Left ventricle myocardium inferior (tissue), 1 donor: ENCODE measurements around the gene NEO1. TPM values are rescaled to one million over a fixed set of nuclear protein-coding genes. Genes with fewer than 3 reads are reported as not detected.

Experiments
- DNase-seq: peaks from one replicate; pipeline ENCODE4 v3.0.0-alpha.2; 2020
- H3K27ac ChIP-seq: fragments of 200-600 bp; replicated peaks from 2 replicates; pipeline ENCODE4 v1.8.0; 2021
- H3K27me3 ChIP-seq: fragments of 200-600 bp; 2 replicates; pipeline ENCODE4 v1.8.0; 2021; ENCODE audit warnings: low read depth
- H3K36me3 ChIP-seq: fragments of 200-600 bp; 2 replicates; pipeline ENCODE4 v1.8.0; 2021
- H3K4me1 ChIP-seq: fragments of 200-600 bp; 2 replicates; pipeline ENCODE4 v1.8.0; 2021
- H3K4me3 ChIP-seq: fragments of 200-600 bp; 2 replicates; pipeline ENCODE4 v1.8.0; 2021; ENCODE audit warnings: mild to moderate bottlenecking, moderate library complexity
- H3K9me3 ChIP-seq: fragments of 200-600 bp; replicated peaks from 2 replicates; pipeline ENCODE4 v1.8.0; 2021
- CTCF ChIP-seq: fragments of 200-600 bp; IDR thresholded peaks from 2 replicates; pipeline ENCODE4 v1.8.0; 2021; ENCODE audit warnings: antibody characterized with exemption, mild to moderate bottlenecking, borderline replicate concordance
- intact Hi-C: fragments of 100-400 bp; cut with micrococcal nuclease; formaldehyde crosslinking; loops from one replicate; pipeline ENCODE4 v1.11.0; 2022
- total RNA-seq: library from RNA; stranded (reverse); fragmentation: NEBNext Ultra II Directional; extraction: Animal tissue kit (Norgen Biotek cat#: 25700); gene quantifications from one replicate; pipeline ENCODE4 v1.2.1, GENCODE V29; 2021
- donor health status: DM: no; HTN: yes; CAD: no; lungs with severe emphysema.

Gene NEO1
- total RNA-seq, 1 donor from 2014 or later: 9.0 TPM

GRCh38 chr15:73017987-73018386 is 34.3 kb upstream of the NEO1 start:
- Histone ChIP-seq H3K9me3 (no peaks in the 10 kb centered on the region), H3K27me3 (peaks cover 42% of the 10 kb centered on the region), H3K4me3 (no peak overlapping the region), H3K27ac (no peak overlapping the region), H3K4me1 (no peaks in the 10 kb centered on the region), H3K36me3 (no peaks in the 10 kb centered on the region)
- intact Hi-C loops: no loop called here
- DNase-seq: no peak
- TF ChIP-seq CTCF: no peak

DNA sequence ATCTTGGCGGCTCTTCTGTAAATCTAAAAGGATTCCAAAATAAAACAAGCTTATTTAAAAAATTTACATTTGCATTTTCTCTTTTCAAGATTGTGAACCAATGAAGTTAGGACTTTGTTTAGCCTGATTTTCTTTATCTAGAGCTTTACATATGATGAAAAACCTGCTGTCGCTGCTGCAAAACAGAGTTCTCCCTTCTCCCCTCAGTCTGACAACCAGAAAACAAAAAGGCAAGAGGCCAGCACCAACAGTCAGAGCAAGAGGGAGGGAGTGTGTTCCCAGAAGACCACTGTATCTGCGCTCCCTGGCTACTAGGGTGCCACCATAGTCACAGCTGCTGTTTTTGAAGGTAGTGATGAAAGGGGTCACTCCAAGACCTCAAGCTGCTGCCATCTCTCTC is 33.1 kb upstream of the NEO1 start:
- Histone ChIP-seq H3K36me3 (no peaks in the 10 kb centered on the region), H3K27ac (no peak overlapping the region), H3K27me3 (peaks cover 53% of the 10 kb centered on the region), H3K4me3 (no peak overlapping the region), H3K9me3 (no peaks in the 10 kb centered on the region), H3K4me1 (no peaks in the 10 kb centered on the region)
- intact Hi-C loops: no loop called here
- no peak for DNase-seq
- TF ChIP-seq CTCF: no peak

DNA sequence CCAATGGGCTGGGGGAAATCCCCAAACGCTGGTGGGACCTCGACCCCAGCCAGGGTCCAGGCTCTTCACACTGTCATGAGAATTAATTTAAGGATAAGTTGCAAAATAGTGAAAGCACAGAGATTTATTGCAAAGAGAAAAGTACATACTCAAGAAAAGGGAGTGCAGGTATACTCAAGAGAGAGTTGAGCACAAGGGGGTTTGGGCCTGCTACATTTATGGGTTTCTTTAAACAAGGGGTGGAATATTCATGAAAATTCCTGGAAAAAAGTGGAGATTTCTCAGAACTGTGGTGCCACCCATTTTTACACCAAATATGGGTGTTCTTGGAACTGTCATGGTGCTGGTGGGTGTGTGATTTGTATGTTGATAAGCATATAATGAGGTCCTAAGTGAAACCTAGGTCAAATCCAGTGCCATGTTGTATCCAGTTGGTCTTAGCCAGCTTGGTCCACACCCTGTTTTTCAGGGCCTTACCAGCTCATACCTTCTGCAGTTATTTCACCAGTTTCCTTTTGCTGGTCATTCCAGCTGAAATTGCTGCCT is 32.6 kb upstream of the NEO1 start:
- TF ChIP-seq CTCF: no peak

GRCh38 chr15:73021139-73021621 is 31.1 kb upstream of the NEO1 start:
- Histone ChIP-seq H3K4me1 (no peaks in the 10 kb centered on the region), H3K27ac (no peak overlapping the region), H3K4me3 (no peak overlapping the region), H3K36me3 (no peaks in the 10 kb centered on the region), H3K27me3 (peaks cover 72% of the 10 kb centered on the region), H3K9me3 (no peaks in the 10 kb centered on the region)
- no peak for TF ChIP-seq CTCF
- intact Hi-C loops: no loop called here
- no peak for DNase-seq

More for the DNA sequence above, 32.6 kb upstream of the NEO1 start:
- DNase-seq: no peak
- intact Hi-C loops: no loop called here
- H3K27ac ChIP-seq: no peak overlapping the region
- peaks cover 58% of the 10 kb centered on the region for H3K27me3 ChIP-seq
- H3K9me3 ChIP-seq: no peaks in the 10 kb centered on the region
- H3K4me3 ChIP-seq: no peak overlapping the region
- no peaks in the 10 kb centered on the region for H3K4me1 ChIP-seq
- H3K36me3 ChIP-seq: no peaks in the 10 kb centered on the region

- Histone ChIP-seq H3K27ac (no peak overlapping the region), H3K4me1 (no peaks in the 10 kb centered on the region), H3K4me3 (no peak overlapping the region), H3K9me3 (no peaks in the 10 kb centered on the region), H3K36me3 (no peaks in the 10 kb centered on the region), H3K27me3 (peaks cover 82% of the 10 kb centered on the region)
- DNase-seq: no peak
- intact Hi-C loops: no loop called here
- no peak for TF ChIP-seq CTCF
Measured at GRCh38 chr15:73022161-73022560, 30.1 kb upstream of the NEO1 start.
